ENCODE results near the gene MACF1. TPM values are rescaled to one million over a fixed set of nuclear protein-coding genes. Genes with fewer than 3 reads are reported as not detected.

The MACF1 gene
- total and polyA plus RNA-seq, 4 donors: 69.1 to 966 (median 233) TPM

GRCh38 chr1:39408641-39409054 is 204.2 kb downstream of the MACF1 start:
- DNase-seq: peak; percentile 97 to 98 (median 98)
- ATAC-seq (ENCODE audit: insufficient read depth, low FRiP score): peak; percentile 87
- H3K36me3 ChIP-seq (ENCODE audit: control insufficient read depth in 4 of 4, insufficient read depth in 4 of 4, low read length in 4 of 4): peaks cover 0 to 17% (median 3%) of the 10 kb centered on the region in 4 donors
- peak overlapping the region; percentile 95 for H3K27ac ChIP-seq (ENCODE audit: low read depth in 1 of 2, low read length in 1 of 2)
- peaks cover 20 to 72% (median 48%) of the 10 kb centered on the region in 5 donors for H3K4me1 ChIP-seq (ENCODE audit: control insufficient read depth in 5 of 5, insufficient read depth in 5 of 5, low read length in 5 of 5)
- no peaks in the 10 kb centered on the region for H3K9me3 ChIP-seq (ENCODE audit: control insufficient read depth in 4 of 4, insufficient read depth in 3 of 4, low read length in 3 of 4)
- H3K4me3 ChIP-seq: peak overlapping the region; percentile 65
- TF ChIP-seq CTCF (IDR thresholded peaks at IDR 0.05; ENCODE audit: control extremely low read depth, extremely low read depth): no peak
- WGBS, 2 donors: 0 to 1% methylated on average over 16 to 52 of the region's 53 CpGs
- H3K27me3 ChIP-seq (ENCODE audit: control insufficient read depth in 3 of 3, insufficient read depth in 3 of 3, low read length in 2 of 3): no peaks in the 10 kb centered on the region
- peak overlapping the region in 1 of 2 donors; percentile 50 for H3K9ac ChIP-seq (ENCODE audit: insufficient read depth in 1 of 2, low read length in 2 of 2)

- H3K36me3 ChIP-seq (ENCODE audit: control insufficient read depth in 4 of 4, insufficient read depth in 4 of 4, low read length in 4 of 4): peaks cover 0 to 22% (median 8%) of the 10 kb centered on the region in 4 donors
- peaks cover 26 to 78% (median 50%) of the 10 kb centered on the region in 5 donors for H3K4me1 ChIP-seq (ENCODE audit: control insufficient read depth in 5 of 5, insufficient read depth in 5 of 5, low read length in 5 of 5)
- TF ChIP-seq CTCF (IDR thresholded peaks at IDR 0.05; ENCODE audit: control extremely low read depth, extremely low read depth): no peak
- no peaks in the 10 kb centered on the region for H3K27me3 ChIP-seq (ENCODE audit: control insufficient read depth in 3 of 3, insufficient read depth in 3 of 3, low read length in 2 of 3)
- H3K27ac ChIP-seq (ENCODE audit: low read depth in 1 of 2, low read length in 1 of 2): peak overlapping the region; percentile 95
- peak overlapping the region; percentile 65 for H3K4me3 ChIP-seq
- no peaks in the 10 kb centered on the region for H3K9me3 ChIP-seq (ENCODE audit: control insufficient read depth in 4 of 4, insufficient read depth in 3 of 4, low read length in 3 of 4)
- WGBS, 2 donors: 0 to 3% methylated on average over 40 to 71 of the region's 71 CpGs
- DNase-seq (peak; percentile 75 to 84 (median 80)), ATAC-seq (ENCODE audit: insufficient read depth, low FRiP score) (no peak)
- peak overlapping the region in 1 of 2 donors; percentile 67 for H3K9ac ChIP-seq (ENCODE audit: insufficient read depth in 1 of 2, low read length in 2 of 2)
Observed at GRCh38 chr1:39409055-39409816, 204.7 kb downstream of the MACF1 start.

GRCh38 chr1:39410915-39411436 is 206.5 kb downstream of the MACF1 start:
- peak; percentile 50 for TF ChIP-seq CTCF (IDR thresholded peaks at IDR 0.05; ENCODE audit: control extremely low read depth, extremely low read depth)
- Histone ChIP-seq H3K27me3 (ENCODE audit: control insufficient read depth in 3 of 3, insufficient read depth in 3 of 3, low read length in 2 of 3) (no peaks in the 10 kb centered on the region), H3K4me1 (ENCODE audit: control insufficient read depth in 5 of 5, insufficient read depth in 5 of 5, low read length in 5 of 5) (peaks cover 25 to 73% (median 36%) of the 10 kb centered on the region in 5 donors), H3K9ac (ENCODE audit: insufficient read depth in 1 of 2, low read length in 2 of 2) (peak overlapping the region; percentile 18 to 81), H3K9me3 (ENCODE audit: control insufficient read depth in 4 of 4, insufficient read depth in 3 of 4, low read length in 3 of 4) (no peaks in the 10 kb centered on the region), H3K4me3 (no peak overlapping the region), H3K27ac (ENCODE audit: low read depth in 1 of 2, low read length in 1 of 2) (peak overlapping the region in 1 of 2 donors; percentile 54), H3K36me3 (ENCODE audit: control insufficient read depth in 4 of 4, insufficient read depth in 4 of 4, low read length in 4 of 4) (peaks cover 0 to 29% (median 9%) of the 10 kb centered on the region in 4 donors)
- WGBS, 2 donors: 30 to 45% methylated on average over 3 of the region's 3 CpGs
- peak; percentile 31 for ATAC-seq (ENCODE audit: insufficient read depth, low FRiP score)
- peak; percentile 89 to 91 (median 90) for DNase-seq
